ENCODE data around the gene RANBP6.

RANBP6 gene

DNA sequence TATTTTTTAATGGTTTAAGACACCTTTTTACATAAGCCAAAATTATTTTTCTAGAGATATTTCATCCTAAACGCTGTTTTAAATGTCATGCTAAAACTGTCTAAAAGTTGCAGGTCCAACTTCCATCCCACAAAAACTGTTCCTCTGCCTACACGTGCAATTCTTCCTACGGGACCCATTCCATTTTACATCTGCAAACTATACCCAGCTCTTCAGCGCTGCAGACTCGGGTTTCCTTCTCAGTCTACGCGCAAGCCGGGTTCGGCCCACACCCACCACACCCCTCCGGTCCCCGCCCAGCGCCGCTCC lies 8.7 kb downstream of the RANBP6 start:
- no peak for DNase-seq

DNA sequence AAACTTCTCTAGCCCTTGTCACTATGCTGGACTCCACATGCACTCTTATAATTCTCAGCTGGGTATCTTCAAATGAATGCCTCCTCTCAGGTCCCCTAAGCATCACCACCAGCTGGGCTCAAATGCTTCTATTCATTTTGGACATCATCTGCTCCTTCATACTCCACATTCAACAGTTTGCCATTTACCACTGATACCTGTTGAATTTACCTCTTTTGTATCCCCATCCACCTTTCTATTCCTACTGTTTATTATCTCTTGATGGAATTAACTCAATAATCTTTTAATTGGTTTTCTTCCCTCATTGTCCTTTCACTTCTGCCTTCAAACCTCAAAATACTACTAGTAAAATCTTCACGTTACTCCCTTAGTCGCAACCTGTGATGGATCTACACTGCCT lies 14.5 kb downstream of the RANBP6 start:
- DNase-seq = no peak

DNA sequence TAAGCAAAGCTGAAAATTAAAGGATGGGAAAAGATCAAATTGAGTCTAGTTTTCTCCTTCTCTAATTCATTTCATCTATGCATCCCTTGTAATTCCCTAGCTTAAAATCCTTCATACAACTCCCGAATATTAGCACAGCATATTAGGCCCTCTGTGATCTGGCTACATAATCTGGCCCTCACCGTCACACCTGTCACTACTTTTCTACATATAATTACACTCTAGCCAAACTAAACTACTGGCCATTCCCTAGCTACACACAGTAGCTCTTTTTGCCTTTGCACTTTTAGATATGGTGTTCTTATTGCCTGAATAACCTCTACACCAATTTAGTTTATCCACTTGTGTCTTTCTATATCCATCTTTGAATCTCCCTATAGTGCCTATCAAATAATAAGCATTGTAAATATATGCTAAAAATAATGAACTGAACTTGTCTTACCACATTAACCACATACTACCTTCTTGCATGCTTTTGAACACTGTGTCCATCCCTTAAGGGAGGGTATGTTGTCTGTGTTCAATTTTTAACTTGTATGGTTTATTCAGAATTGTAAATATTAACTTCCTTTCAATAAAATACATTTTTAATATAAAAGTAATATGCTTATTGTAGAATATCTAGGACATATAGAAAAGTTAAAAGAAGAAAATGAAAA lies 15.9 kb downstream of the RANBP6 start:
- no peak for DNase-seq

DNA sequence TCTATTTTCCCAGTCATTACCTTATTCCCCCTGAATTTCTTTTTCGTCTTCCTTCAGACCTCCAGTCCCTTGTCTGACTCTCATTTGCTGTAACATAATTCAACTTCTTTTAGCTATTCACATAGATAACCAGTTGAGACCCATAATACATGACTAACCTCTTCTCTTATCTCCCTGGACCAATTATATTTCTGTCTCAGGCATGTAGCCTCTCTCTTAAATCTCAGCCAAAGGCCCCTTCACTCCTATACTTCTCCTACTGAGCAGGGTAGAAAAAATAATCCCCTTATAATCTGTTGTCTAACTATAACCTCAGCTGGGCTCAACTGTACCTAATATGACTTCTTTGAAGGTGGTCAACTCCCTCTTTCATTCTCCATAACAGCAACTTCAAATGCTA lies 20.9 kb downstream of the RANBP6 start:
- DNase-seq = no peak

DNA sequence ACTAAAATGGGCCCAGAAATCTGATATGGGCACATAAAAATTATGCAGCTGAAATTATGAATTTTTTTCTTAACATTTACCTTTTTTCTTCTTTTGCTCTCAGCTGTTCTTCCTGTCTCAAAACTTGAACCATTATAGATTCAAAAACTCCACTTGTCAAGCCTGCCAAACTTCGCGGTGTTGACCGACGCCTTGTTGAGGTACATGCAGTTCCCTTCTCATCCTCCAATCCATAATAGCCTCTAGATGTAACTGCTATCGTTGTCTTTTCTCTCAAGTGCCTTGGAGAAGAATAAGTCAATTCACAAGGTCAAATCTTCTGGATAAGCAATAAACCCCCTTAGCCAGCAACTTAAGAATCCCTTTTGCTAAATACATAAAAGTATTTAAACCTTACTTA lies 27.2 kb downstream of the RANBP6 start:
- DNase-seq = no peak

DNA sequence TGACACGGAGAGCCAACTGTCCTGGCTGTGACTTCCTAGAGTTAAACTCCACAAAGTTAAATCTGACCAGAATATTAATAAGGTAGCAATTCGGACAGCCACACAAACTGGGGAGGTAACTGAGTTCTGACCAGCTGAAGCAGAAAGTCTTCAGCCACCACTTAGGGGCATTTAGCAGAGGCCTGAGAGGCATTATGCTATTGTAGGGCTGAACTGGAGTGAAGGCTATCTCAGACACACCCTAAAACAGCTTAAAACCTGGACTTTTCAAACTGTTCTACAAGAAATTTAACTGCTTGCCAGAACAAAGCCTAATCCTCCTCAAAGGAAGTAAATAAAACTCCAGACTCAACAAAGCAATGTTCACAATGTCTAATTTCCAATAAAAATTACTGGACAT lies 32.4 kb downstream of the RANBP6 start:
- DNase-seq = no peak

DNA sequence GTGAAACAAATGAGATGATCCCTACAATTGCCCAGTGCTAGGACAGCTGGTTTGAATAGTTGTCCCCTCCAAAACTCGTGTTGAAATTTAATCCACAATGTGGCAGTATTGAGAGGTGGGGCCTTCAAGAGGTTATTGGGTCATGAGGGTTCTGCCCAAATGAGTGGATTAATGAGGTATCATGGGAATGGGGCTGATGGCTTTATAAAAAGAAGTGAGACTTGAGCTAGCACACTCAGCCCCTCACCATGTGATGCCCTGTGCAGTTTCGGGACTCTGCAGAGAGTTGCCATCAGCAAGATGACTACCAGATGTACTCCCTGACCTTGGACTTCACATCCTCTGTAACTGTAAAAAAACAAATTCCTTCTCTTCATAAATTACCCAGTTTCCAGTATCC lies 33.1 kb downstream of the RANBP6 start:
- DNase-seq = no peak

DNA sequence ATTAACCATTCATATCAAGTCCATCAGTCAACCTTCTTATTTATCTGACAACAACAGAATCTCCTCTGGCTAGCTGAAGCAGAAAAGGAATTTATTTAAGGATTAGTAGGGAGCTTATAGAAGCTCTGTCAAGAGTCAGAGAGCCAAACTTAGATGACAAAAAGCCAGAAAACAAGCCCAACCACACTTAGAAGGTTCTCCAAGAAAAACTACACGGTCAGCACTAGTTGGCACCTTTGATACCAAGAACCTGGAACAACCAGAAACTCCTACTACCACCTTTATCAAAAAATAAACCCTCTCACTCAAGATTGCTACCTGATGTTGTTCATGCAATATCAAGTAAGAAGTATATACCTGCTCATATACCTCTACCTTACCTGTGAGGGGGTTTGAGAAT lies 36.9 kb downstream of the RANBP6 start:
- no peak for DNase-seq

DNA sequence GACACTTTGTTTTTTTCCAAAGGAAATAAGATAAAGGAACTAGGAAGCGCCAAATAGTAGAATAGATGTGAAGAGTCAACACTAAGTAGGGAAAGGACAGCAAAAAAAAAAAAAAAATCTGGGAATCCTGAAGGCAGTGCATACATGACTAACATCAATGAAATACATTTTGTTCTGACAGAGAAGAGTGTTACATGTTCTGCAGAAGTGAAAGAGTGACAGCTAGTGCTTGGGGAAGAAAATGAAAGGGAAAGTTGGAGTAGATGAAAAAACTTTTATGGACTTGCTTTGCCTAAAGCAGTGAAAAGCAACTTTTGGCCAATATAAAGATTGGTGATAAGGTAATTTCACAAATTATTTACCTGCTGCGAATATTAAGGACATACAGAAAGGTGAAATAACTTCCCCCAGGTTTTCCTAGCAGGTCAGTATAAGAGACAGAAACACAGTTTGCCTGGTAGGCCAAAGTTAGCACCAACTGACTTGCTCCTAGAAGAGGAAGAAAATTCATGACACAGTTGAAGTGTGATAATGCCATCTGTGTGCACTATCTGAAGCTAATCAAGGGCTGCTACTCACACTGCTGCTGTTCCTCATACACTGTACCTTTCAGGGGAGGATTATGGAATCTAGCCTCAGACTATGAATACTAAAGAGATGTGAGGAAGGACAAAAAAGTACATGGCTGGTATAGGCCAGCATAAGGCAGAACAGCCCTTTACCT lies 38.6 kb downstream of the RANBP6 start:
- no peak for DNase-seq

DNA sequence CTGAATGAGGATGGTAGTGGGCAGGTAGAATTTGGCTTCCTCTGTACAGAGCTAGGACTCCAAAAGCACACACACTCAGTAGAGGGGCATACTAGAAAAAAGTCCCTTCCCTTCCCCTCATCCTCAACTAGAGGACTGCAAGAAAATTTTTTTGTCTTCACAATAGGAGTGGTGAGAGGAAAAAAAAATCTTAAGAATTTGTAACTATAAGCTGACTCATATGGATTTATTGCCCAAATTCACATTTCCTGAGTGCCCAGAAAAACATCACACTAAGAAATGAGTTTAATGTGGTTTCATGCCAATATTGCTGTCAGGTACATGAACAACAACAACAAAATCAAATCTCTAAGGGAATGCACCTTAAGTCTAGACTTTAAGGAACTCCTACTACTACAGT lies 43.7 kb downstream of the RANBP6 start:
- no peak for DNase-seq

Data from NCI-H2227 treated with DMSO at 0.1 percent for 48 hours (cell line).